IMR-90 (cell line): ENCODE measurements around the gene LRRC18. TPM values are rescaled to one million over a fixed set of nuclear protein-coding genes. Genes with fewer than 3 reads are reported as not detected.

Experiments used
- ATAC-seq: fragments of 200-7000 bp; cut with Tn5 transposase; 2 replicates; pipeline ENCODE4 v1.9.1; 2020; ENCODE audit warnings: low read depth, mild to moderate bottlenecking, moderate library complexity
- BruUV-seq: library from RNA; stranded (reverse); fragments of 400-500 nt; replicated peaks from 2 replicates; lab custom pipeline; 2021; lab: Mats Ljungman, UMichigan
- CTCF ChIA-PET: fragments of 300-600 bp; formaldehyde crosslinking; extraction: SDS; loops from one replicate; lab custom pipeline; 2021; ENCODE audit warnings: antibody characterized with exemption; lab: Yijun Ruan, JAX
- POLR2A ChIA-PET: fragments of 300-600 bp; sonication (Branson Sonifier 250); formaldehyde crosslinking; loops from one replicate; lab custom pipeline; 2022; ENCODE audit warnings: antibody characterized with exemption; ENCODE audit not compliant: unreplicated experiment; lab: Charles Lee
- DNase-seq: peaks from one replicate; pipeline ENCODE4 v3.0.0; 2013
- H2AFZ ChIP-seq: replicated peaks from 2 replicates; pipeline ENCODE3; 2013; ENCODE audit warnings: low read length, mild to moderate bottlenecking; ENCODE audit not compliant: poor library complexity
- H2AK5ac ChIP-seq: 2 replicates; pipeline ENCODE4 v1.6.1; 2013; ENCODE audit warnings: low read depth, low read length, inconsistent platforms
- H2AK9ac ChIP-seq: replicated peaks from 2 replicates; pipeline ENCODE3; 2013; ENCODE audit warnings: mild to moderate bottlenecking, low read depth, low read length, moderate library complexity; ENCODE audit not compliant: poor library complexity
- H2BK120ac ChIP-seq: 2 replicates; pipeline ENCODE4 v1.6.1; 2013; ENCODE audit warnings: low read depth, low read length, inconsistent platforms
- H2BK15ac ChIP-seq: 3 replicates; pipeline ENCODE4 v1.6.1; 2013; ENCODE audit warnings: low read depth, low read length, inconsistent platforms
- H2BK20ac ChIP-seq: 2 replicates; pipeline ENCODE4 v1.6.1; 2013; ENCODE audit warnings: low read depth, mild to moderate bottlenecking, inconsistent platforms, low read length, moderate library complexity
- H2BK5ac ChIP-seq: 2 replicates; pipeline ENCODE4 v1.6.1; 2013; ENCODE audit warnings: mild to moderate bottlenecking, low read depth, low read length, inconsistent platforms; ENCODE audit not compliant: poor library complexity, severe bottlenecking
- H3K14ac ChIP-seq: replicated peaks from 2 replicates; pipeline ENCODE4 v1.6.1; 2013; ENCODE audit warnings: low read depth, low read length, inconsistent platforms
- H3K18ac ChIP-seq: 2 replicates; pipeline ENCODE4 v1.6.1; 2013; ENCODE audit warnings: low read depth, low read length, control low read depth
- H3K23ac ChIP-seq: 2 replicates; pipeline ENCODE4 v1.6.1; 2013; ENCODE audit warnings: low read depth, low read length, inconsistent platforms
- H3K27ac ChIP-seq: 2 replicates; pipeline ENCODE4 v1.5.1; 2013; ENCODE audit warnings: mild to moderate bottlenecking, control low read depth, low read length; ENCODE audit not compliant: insufficient read depth
- H3K27me3 ChIP-seq: 2 replicates; pipeline ENCODE4 v1.6.1; 2013; ENCODE audit warnings: low read length; ENCODE audit not compliant: control insufficient read depth, insufficient read depth
- H3K36me3 ChIP-seq: 2 replicates; pipeline ENCODE4 v1.6.1; 2013; ENCODE audit warnings: low read length, mixed read lengths; ENCODE audit not compliant: control insufficient read depth, insufficient read depth
- H3K4ac ChIP-seq: 2 replicates; pipeline ENCODE4 v1.6.1; 2013; ENCODE audit warnings: low read depth, low read length, inconsistent platforms
- H3K4me1 ChIP-seq: 2 replicates; pipeline ENCODE4 v1.6.1; 2013; ENCODE audit warnings: low read length, mixed read lengths; ENCODE audit not compliant: control insufficient read depth, insufficient read depth
- H3K4me2 ChIP-seq: 2 replicates; pipeline ENCODE4 v1.6.1; 2013; ENCODE audit warnings: low read depth, mild to moderate bottlenecking, control low read depth, low read length, moderate library complexity
- H3K4me3 ChIP-seq: 2 replicates; pipeline ENCODE4 v1.5.1; 2013; ENCODE audit warnings: low read depth, mild to moderate bottlenecking, control low read depth, low read length, moderate library complexity; ENCODE audit not compliant: insufficient read depth
- H3K56ac ChIP-seq: 2 replicates; pipeline ENCODE4 v1.6.1; 2013; ENCODE audit warnings: low read length, inconsistent platforms; ENCODE audit not compliant: insufficient read depth; ENCODE audit errors: extremely low read depth
- H3K79me1 ChIP-seq, 2 experiments: 2 replicates each; pipeline ENCODE4 v1.6.1; 2013; ENCODE audit warnings: low read length in 2 of 2, inconsistent platforms in 1 of 2, low read depth in 1 of 2
- H3K9ac ChIP-seq: 2 replicates; pipeline ENCODE4 v1.6.1; 2013; ENCODE audit warnings: low read depth, low read length, control low read depth
- H3K9me1 ChIP-seq: 2 replicates; pipeline ENCODE4 v1.6.1; 2013; ENCODE audit warnings: low read length, inconsistent platforms; ENCODE audit not compliant: insufficient read depth
- H3K9me3 ChIP-seq: 2 replicates; pipeline ENCODE4 v1.6.1; 2013; ENCODE audit warnings: low read length; ENCODE audit not compliant: control insufficient read depth, insufficient read depth
- H4K20me1 ChIP-seq: 2 replicates; pipeline ENCODE4 v1.6.1; 2013; ENCODE audit warnings: low read length, inconsistent platforms; ENCODE audit not compliant: insufficient read depth
- H4K5ac ChIP-seq: 2 replicates; pipeline ENCODE4 v1.6.1; 2013; ENCODE audit warnings: mild to moderate bottlenecking, low read depth, low read length, control low read depth
- H4K8ac ChIP-seq, 2 experiments: 2 replicates each; pipeline ENCODE4 v1.6.1; 2013; ENCODE audit warnings: low read depth in 2 of 2, low read length in 2 of 2, control low read depth in 1 of 2, inconsistent platforms in 1 of 2
- H4K91ac ChIP-seq: 2 replicates; pipeline ENCODE4 v1.6.1; 2013; ENCODE audit warnings: low read depth, low read length, inconsistent platforms; ENCODE audit not compliant: insufficient read depth
- CEBPB ChIP-seq: IDR thresholded peaks from 2 replicates; pipeline ENCODE4 v1.6.1; 2012; ENCODE audit warnings: low read depth, low read length, improper control_type of control experiment
- CHD1 ChIP-seq: IDR thresholded peaks from 2 replicates; pipeline ENCODE4 v1.6.1; 2012; ENCODE audit warnings: low read depth, low read length, improper control_type of control experiment
- MAFK ChIP-seq: IDR thresholded peaks from 2 replicates; pipeline ENCODE4 v1.6.1; 2012; ENCODE audit warnings: low read depth, low read length, improper control_type of control experiment
- MAZ ChIP-seq: IDR thresholded peaks from 2 replicates; pipeline ENCODE4 v1.6.1; 2012; ENCODE audit warnings: low read depth, mild to moderate bottlenecking, low read length, improper control_type of control experiment, moderate library complexity, borderline replicate concordance
- MXI1 ChIP-seq: IDR thresholded peaks from 2 replicates; pipeline ENCODE4 v1.6.1; 2012; ENCODE audit warnings: low read depth, mild to moderate bottlenecking, low read length, moderate library complexity, borderline replicate concordance
- USF2 ChIP-seq: fragments of 150-350 bp; IDR thresholded peaks from 2 replicates; pipeline ENCODE4 v1.6.1; 2017; ENCODE audit warnings: mild to moderate bottlenecking, antibody characterized with exemption, low read length, low read depth
- WGBS, 2 experiments: methylation state at CpG; one replicate each; pipeline versions ENCODE4 v1.1.5 to v1.1.7; 2013; ENCODE audit warnings: missing lambda C conversion rate in 2 of 2; ENCODE audit not compliant: insufficient read length in 1 of 2; ENCODE audit errors: extremely low coverage in 2 of 2; 5-methylcytosine and 5-hydroxymethylcytosine counted together
- dilution Hi-C: fragments of 300-500 bp; cut with HindIII; formaldehyde crosslinking; loops from one replicate; pipeline ENCODE4 v1.14.3; 2018; ENCODE audit warnings: low sequenced_read_pairs; ENCODE audit not compliant: unreplicated experiment
- in situ Hi-C: fragments of 300-500 bp; cut with MboI; formaldehyde crosslinking; loops from 3 replicates; pipeline ENCODE4 v1.14.3; 2019; ENCODE audit warnings: low sequenced_read_pairs, inconsistent platforms, mixed read lengths
- intact Hi-C: fragments of 100-400 bp; cut with micrococcal nuclease; formaldehyde crosslinking; loops from 2 replicates; pipeline ENCODE4 v1.10.0; 2022
- polyA plus RNA-seq, 3 experiments: library from polyadenylated mRNA; depleted of rRNA; stranded (reverse); fragments of >200 nt; gene quantifications; 2 replicates each; pipeline ENCODE4 v1.2.3, GENCODE V29; 2012; ENCODE audit warnings: low replicate concordance in 1 of 3
- total RNA-seq: library from RNA; depleted of rRNA; stranded (reverse); fragments of >200 nt; gene quantifications from 2 replicates; pipeline ENCODE4 v1.2.3, GENCODE V29; 2012

LRRC18 gene
- total and polyA plus RNA-seq, 2 of the 4 experiments (the other 2 are of a cell fraction), result not detected

GRCh38 chr10:48881937-48882336 lies 57.7 kb downstream of the LRRC18 start:
- WGBS, 2 experiments, result no CpG with 5 or more reads among the region's 1 CpG
- intact Hi-C loops (no loop called here), in situ Hi-C loops (no loop called here), dilution Hi-C loops (no loop called here)
- H4K8ac ChIP-seq, result no peak overlapping the region
- no peak overlapping the region for H2AFZ ChIP-seq
- H2BK5ac ChIP-seq, result no peak overlapping the region
- TF ChIP-seq CEBPB (no peak), CHD1 (no peak), MXI1 (no peak), MAZ (no peak), USF2 (no peak), MAFK (no peak)
- H3K36me3 ChIP-seq, result no peaks in the 10 kb centered on the region
- no peaks in the 10 kb centered on the region for H3K4me1 ChIP-seq
- DNase-seq (no peak), ATAC-seq (no peak)
- no peak overlapping the region for H3K27ac ChIP-seq
- no peak overlapping the region for H2BK20ac ChIP-seq
- no peak overlapping the region for H3K23ac ChIP-seq
- no peak overlapping the region for H3K18ac ChIP-seq
- no peak overlapping the region for H4K91ac ChIP-seq
- no peaks in the 10 kb centered on the region for H3K9me3 ChIP-seq
- no peak overlapping the region for H4K5ac ChIP-seq
- H3K79me1 ChIP-seq, result no peaks in the 10 kb centered on the region
- H3K56ac ChIP-seq, result no peak overlapping the region
- H2AK5ac ChIP-seq, result no peak overlapping the region
- no peaks in the 10 kb centered on the region for H3K9me1 ChIP-seq
- no peak overlapping the region for H3K4me3 ChIP-seq
- ChIA-PET CTCF (no interaction called here), POLR2A (no interaction called here)
- H3K14ac ChIP-seq, result no peak overlapping the region
- H3K4ac ChIP-seq, result no peak overlapping the region
- peaks cover 6% of the 10 kb centered on the region for H3K27me3 ChIP-seq
- no peak overlapping the region for H3K4me2 ChIP-seq
- BruUV-seq, result no TSS peak
- no peak overlapping the region for H2AK9ac ChIP-seq
- H2BK15ac ChIP-seq, result no peak overlapping the region
- H2BK120ac ChIP-seq, result no peak overlapping the region
- no peaks in the 10 kb centered on the region for H4K20me1 ChIP-seq
- no peak overlapping the region for H3K9ac ChIP-seq
